Measurements from ENCODE around the gene EPM2A.
"Not testable (repeated sequence)": the region's sequence is repeated elsewhere in the genome, so short reads cannot be mapped to it uniquely, and the experiment has no call there.

EPM2A gene

GRCh38 chr6:145711372-145711771 lies 23.9 kb downstream of the EPM2A start:
- TF ChIP-seq, protein P1, sequence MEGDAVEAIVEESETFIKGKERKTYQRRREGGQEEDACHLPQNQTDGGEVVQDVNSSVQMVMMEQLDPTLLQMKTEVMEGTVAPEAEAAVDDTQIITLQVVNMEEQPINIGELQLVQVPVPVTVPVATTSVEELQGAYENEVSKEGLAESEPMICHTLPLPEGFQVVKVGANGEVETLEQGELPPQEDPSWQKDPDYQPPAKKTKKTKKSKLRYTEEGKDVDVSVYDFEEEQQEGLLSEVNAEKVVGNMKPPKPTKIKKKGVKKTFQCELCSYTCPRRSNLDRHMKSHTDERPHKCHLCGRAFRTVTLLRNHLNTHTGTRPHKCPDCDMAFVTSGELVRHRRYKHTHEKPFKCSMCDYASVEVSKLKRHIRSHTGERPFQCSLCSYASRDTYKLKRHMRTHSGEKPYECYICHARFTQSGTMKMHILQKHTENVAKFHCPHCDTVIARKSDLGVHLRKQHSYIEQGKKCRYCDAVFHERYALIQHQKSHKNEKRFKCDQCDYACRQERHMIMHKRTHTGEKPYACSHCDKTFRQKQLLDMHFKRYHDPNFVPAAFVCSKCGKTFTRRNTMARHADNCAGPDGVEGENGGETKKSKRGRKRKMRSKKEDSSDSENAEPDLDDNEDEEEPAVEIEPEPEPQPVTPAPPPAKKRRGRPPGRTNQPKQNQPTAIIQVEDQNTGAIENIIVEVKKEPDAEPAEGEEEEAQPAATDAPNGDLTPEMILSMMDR (IDR thresholded peaks at IDR 0.05; ENCODE audit: control insufficient read depth, insufficient read depth, low read depth, low read length, missing control alignments) = no peak
- no peak for DNase-seq (ENCODE audit: low read depth)
- no peak overlapping the region for H3K4me3 ChIP-seq (ENCODE audit: control insufficient read depth, low read depth, low read length)

- no peak overlapping the region for H3K4me3 ChIP-seq (ENCODE audit: control insufficient read depth, low read depth, low read length)
- TF ChIP-seq, protein P1 (IDR thresholded peaks at IDR 0.05; ENCODE audit: control insufficient read depth, insufficient read depth, low read depth, low read length, missing control alignments) = no peak
- DNase-seq (ENCODE audit: low read depth) = no peak
Observed at GRCh38 chr6:145707397-145707796, 27.9 kb downstream of the EPM2A start.

DNA sequence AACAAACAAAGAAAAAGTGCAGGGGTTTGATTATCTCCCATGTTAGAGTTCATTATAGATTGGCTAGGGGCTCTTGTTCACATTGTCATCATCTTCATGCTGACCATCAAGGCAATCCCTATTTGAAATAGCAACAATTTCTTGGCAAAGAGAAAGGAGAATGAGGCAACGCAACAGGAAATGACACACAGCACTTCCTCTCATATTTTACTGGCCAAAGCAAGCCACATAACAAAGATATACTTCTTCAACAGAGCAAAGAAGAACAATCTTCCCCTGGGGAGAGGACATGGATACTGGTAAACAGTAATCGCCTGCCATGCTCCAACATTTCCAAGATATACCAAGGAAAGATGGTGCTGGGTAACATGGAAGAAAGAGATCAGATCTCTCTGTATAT lies 29.8 kb downstream of the EPM2A start:
- TF ChIP-seq, protein P1 (IDR thresholded peaks at IDR 0.05; ENCODE audit: control insufficient read depth, insufficient read depth, low read depth, low read length, missing control alignments) = no peak
- H3K4me3 ChIP-seq (ENCODE audit: control insufficient read depth, low read depth, low read length) = no peak overlapping the region
- DNase-seq (ENCODE audit: low read depth) = peak; percentile 14

GRCh38 chr6:145704143-145704781 lies 31.1 kb downstream of the EPM2A start:
- H3K4me3 ChIP-seq (ENCODE audit: control insufficient read depth, low read depth, low read length) = no peak overlapping the region
- TF ChIP-seq, protein P1 (IDR thresholded peaks at IDR 0.05; ENCODE audit: control insufficient read depth, insufficient read depth, low read depth, low read length, missing control alignments) = peak; percentile 29
- no peak for DNase-seq (ENCODE audit: low read depth)

DNA sequence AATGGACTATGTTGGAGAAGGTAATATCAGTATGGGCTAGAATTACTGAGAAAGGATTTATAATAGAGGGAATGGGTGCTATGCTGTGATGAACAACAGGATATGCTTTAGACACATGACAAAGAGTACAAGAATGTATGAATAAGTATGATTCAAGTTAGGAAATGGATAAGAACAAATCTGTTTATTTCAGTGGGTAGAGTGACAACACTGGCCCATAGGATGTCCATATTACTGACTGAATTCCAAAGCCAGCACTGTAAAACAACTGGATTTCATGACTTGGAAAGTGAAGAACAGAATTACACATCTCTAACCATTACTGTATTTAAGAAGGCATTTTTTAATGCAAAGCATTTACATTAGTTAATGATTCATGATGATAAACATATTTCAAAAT lies 35.9 kb downstream of the EPM2A start:
- DNase-seq (ENCODE audit: low read depth) = no peak
- H3K4me3 ChIP-seq (ENCODE audit: control insufficient read depth, low read depth, low read length) = no peak overlapping the region
- TF ChIP-seq, protein P1 (IDR thresholded peaks at IDR 0.05; ENCODE audit: control insufficient read depth, insufficient read depth, low read depth, low read length, missing control alignments) = no peak

DNA sequence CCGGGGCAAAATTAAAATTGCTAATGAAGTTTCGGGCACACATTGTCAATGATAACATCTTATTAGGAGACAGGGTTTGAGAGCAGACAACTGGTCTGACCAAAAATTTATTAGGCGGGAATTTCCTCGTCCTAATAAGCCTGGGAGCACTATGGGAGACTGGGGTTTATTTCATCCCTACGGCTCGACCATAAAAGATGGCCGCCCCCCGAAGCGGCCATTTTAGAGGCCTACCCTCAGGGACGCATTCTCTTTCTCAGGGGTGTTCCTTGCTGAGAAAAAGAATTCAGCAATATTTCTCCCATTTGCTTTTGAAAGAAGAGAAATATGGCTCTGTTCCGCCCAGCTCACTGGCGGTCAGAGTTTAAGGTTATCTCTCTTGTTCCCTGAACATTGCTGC lies 37.9 kb downstream of the EPM2A start:
- not testable (repeated sequence) for H3K4me3 ChIP-seq (ENCODE audit: control insufficient read depth, low read depth, low read length); DNase-seq (ENCODE audit: low read depth)

- TF ChIP-seq, protein P1 (IDR thresholded peaks at IDR 0.05; ENCODE audit: control insufficient read depth, insufficient read depth, low read depth, low read length, missing control alignments) = no peak
- no peak overlapping the region for H3K4me3 ChIP-seq (ENCODE audit: control insufficient read depth, low read depth, low read length)
- DNase-seq (ENCODE audit: low read depth) = no peak
Observed at GRCh38 chr6:145694083-145694737, 41.1 kb downstream of the EPM2A start.

Measured in AG09309 (cell line).